Measurements from ENCODE around the gene DCP2.
"Not testable (repeated sequence)": the region's sequence is repeated elsewhere in the genome, so short reads cannot be mapped to it uniquely, and the experiment has no call there.

The DCP2 gene

GRCh38 chr5:112976432-112977309 is at the start of gene DCP2:
Gene DCP2, plus strand, starts transcription at chr5:112976798. Its CDS starts 136 bp downstream, at chr5:112976934.
- DNase-seq, result peak; percentile 95

- DNase-seq, result no peak
Observed at GRCh38 chr5:112929336-112930081, 47.1 kb upstream of the DCP2 start.

GRCh38 chr5:112930082-112930344 is 46.6 kb upstream of the DCP2 start:
- no peak for DNase-seq

GRCh38 chr5:112931473-112931872 is 45.1 kb upstream of the DCP2 start:
- DNase-seq, result no peak

GRCh38 chr5:112933105-112933504 is 43.5 kb upstream of the DCP2 start:
- no peak for DNase-seq

- DNase-seq, result no peak
Observed at GRCh38 chr5:112933651-112934365, 42.8 kb upstream of the DCP2 start.

GRCh38 chr5:112934366-112934663 is 42.3 kb upstream of the DCP2 start:
- DNase-seq, result no peak

- DNase-seq, result no peak
Observed at GRCh38 chr5:112935675-112936074, 40.9 kb upstream of the DCP2 start.

GRCh38 chr5:112938286-112938685 is 38.3 kb upstream of the DCP2 start:
- DNase-seq, result no peak

- no peak for DNase-seq
Observed at GRCh38 chr5:112940670-112941069, 35.9 kb upstream of the DCP2 start.

- no peak for DNase-seq
Observed at GRCh38 chr5:112948458-112948857, 28.1 kb upstream of the DCP2 start.

- DNase-seq, result peak; percentile 62
Observed at GRCh38 chr5:112951124-112951702, 25.4 kb upstream of the DCP2 start.

GRCh38 chr5:112956606-112957005 is 20.0 kb upstream of the DCP2 start:
- DNase-seq, result no peak

- no peak for DNase-seq
Observed at GRCh38 chr5:112957036-112957808, 19.4 kb upstream of the DCP2 start.

- no peak for DNase-seq
Observed at GRCh38 chr5:112958093-112959088, 18.2 kb upstream of the DCP2 start.

- DNase-seq, result peak; percentile 35
Observed at GRCh38 chr5:112959872-112960271, 16.7 kb upstream of the DCP2 start.

- DNase-seq, result no peak
Observed at GRCh38 chr5:112960315-112960714, 16.3 kb upstream of the DCP2 start.

- no peak for DNase-seq
Observed at GRCh38 chr5:112960863-112961504, 15.6 kb upstream of the DCP2 start.

- not testable (repeated sequence) for DNase-seq
Observed at GRCh38 chr5:112963374-112963733, 13.2 kb upstream of the DCP2 start.

GRCh38 chr5:112965733-112966306 is 10.8 kb upstream of the DCP2 start:
- DNase-seq, result no peak
